Measurements from ENCODE around the gene MFSD6.
"Not testable (repeated sequence)": the region's sequence is repeated elsewhere in the genome, so short reads cannot be mapped to it uniquely, and the experiment has no call there.

MFSD6 gene

DNA sequence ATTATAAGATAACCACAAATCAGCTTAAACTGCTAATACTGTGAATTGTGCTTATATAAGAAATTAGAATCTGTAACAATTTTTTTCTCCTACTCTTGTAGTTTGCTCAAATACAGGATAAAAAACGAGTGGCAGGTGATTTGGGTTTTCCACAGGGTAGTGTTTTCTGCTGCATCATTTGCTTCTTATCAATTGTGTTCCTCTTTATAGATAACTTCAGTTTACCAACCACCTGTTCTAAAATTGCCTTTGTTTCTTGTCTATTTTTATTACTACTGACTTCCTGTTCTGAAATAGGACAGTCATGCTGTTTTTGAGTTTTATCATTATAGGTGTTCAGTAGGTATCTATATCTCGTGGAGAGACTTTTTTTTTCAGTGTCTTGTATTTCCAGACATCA lies 56.9 kb downstream of the MFSD6 start:
- Histone ChIP-seq H3K4me3 (ENCODE audit: control insufficient read depth in 1 of 7, extremely low read depth in 1 of 7, insufficient read depth in 4 of 7, low read depth in 2 of 7, low read length in 6 of 7) (no peak overlapping the region), H3K4me1 (ENCODE audit: control extremely low read depth in 1 of 4, control insufficient read depth in 4 of 4, insufficient read depth in 4 of 4, low read length in 3 of 4) (peaks cover 8 to 42% (median 32%) of the 10 kb centered on the region in 4 experiments), H3K9me3 (ENCODE audit: control extremely low read depth in 1 of 5, control insufficient read depth in 4 of 5, insufficient read depth in 2 of 5, low read depth in 1 of 5, low read length in 4 of 5) (no peaks in the 10 kb centered on the region), H3K27me3 (replicated peaks in 2 of 5; ENCODE audit: control insufficient read depth in 4 of 5, insufficient read depth in 5 of 5, low read length in 4 of 5) (no peaks in the 10 kb centered on the region), H3K36me3 (ENCODE audit: control insufficient read depth in 4 of 4, insufficient read depth in 4 of 4, low read length in 3 of 4) (peaks cover 0 to 8% (median 3%) of the 10 kb centered on the region in 4 experiments), H3K27ac (ENCODE audit: insufficient read depth in 1 of 2, low read depth in 1 of 2, low read length in 2 of 2, poor library complexity in 1 of 2, severe bottlenecking in 2 of 2) (no peak overlapping the region)
- POLR2A ChIA-PET: no interaction called here
- DNase-seq: peak in 2 of 3 donors; percentile 35 to 55
- WGBS (ENCODE audit: insufficient coverage): no CpG with 5 or more reads among the region's 2 CpGs
- CTCF ChIA-PET: no interaction called here

DNA sequence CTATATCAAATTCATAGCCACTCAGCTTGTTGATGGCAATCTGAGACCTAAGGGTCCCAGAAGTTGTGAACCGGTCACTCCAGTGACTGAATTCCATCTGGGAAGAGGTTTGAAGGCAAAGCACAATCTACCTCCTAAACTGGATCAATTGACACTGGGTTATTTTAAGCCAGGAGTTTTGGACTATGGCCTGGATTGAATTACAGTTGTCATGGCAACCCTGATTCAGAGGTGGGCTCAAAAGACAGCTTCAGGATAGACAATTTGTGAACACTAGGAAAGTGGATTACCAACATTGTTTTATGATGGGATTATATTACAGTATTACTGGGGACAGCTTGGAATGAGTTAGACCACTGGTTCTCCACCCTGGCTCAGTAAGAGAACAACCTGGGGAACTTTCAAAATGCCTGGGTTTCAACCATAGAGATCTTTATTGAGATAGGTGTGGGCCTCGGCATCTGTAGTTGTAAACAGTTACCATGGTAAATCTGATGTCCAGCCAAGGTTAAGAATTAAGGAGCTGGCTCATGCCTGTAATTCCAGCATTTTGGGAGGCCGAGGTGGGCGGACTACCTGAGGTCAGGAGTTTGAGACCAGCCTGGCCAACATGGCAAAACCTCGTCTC lies 58.8 kb downstream of the MFSD6 start:
- POLR2A ChIA-PET: no interaction called here
- Histone ChIP-seq H3K27me3 (replicated peaks in 2 of 5; ENCODE audit: control insufficient read depth in 4 of 5, insufficient read depth in 5 of 5, low read length in 4 of 5) (no peaks in the 10 kb centered on the region), H3K4me3 (ENCODE audit: control insufficient read depth in 1 of 7, extremely low read depth in 1 of 7, insufficient read depth in 4 of 7, low read depth in 2 of 7, low read length in 6 of 7) (no peak overlapping the region), H3K9me3 (ENCODE audit: control extremely low read depth in 1 of 5, control insufficient read depth in 4 of 5, insufficient read depth in 2 of 5, low read depth in 1 of 5, low read length in 4 of 5) (peaks cover 0 to 3% (median 0%) of the 10 kb centered on the region in 5 experiments), H3K4me1 (ENCODE audit: control extremely low read depth in 1 of 4, control insufficient read depth in 4 of 4, insufficient read depth in 4 of 4, low read length in 3 of 4) (peaks cover 12 to 48% (median 38%) of the 10 kb centered on the region in 4 experiments), H3K27ac (ENCODE audit: insufficient read depth in 1 of 2, low read depth in 1 of 2, low read length in 2 of 2, poor library complexity in 1 of 2, severe bottlenecking in 2 of 2) (peak overlapping the region in 1 of 2 experiments; percentile 44), H3K36me3 (ENCODE audit: control insufficient read depth in 4 of 4, insufficient read depth in 4 of 4, low read length in 3 of 4) (peaks cover 0 to 9% (median 4%) of the 10 kb centered on the region in 4 experiments)
- WGBS (ENCODE audit: insufficient coverage): 90% methylated on average over 5 of the region's 5 CpGs
- no peak for DNase-seq
- CTCF ChIA-PET: interaction anchor here (0.8 to 1.3 kb wide), 3 partner anchors 34 to 63 kb away, joined by 3 to 4 read pairs (median 3); no protein-coding TSS in a partner anchor

DNA sequence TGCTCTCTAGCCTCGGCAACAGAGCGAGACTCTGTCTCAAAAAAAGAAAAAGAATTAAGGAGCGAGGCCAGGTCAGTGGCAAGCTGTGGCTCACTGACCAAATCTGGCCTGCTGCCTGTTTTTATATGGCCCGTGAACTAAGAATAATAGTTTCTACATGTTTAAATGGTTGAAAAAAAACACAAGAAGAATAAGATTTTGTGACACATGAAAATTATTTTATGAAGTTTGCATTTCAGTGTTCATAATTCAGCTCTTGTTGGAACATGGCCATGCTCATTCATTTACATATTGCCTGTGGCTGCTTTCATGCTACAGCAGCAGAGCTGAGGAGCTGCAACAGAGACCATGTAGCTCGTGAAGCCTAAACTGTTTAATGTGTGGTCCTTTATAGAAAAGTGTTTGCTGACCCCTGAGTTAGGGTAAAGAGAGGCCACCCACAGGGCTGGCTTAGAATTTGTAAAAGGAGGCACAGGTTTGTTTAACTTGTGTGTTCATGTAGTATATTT lies 59.5 kb downstream of the MFSD6 start:
- ChIA-PET POLR2A (interaction anchor here (0.6 kb wide), 1 partner anchor 48 kb away, joined by 3 read pairs; no protein-coding TSS in a partner anchor), CTCF (interaction anchor here (0.8 to 1.3 kb wide), 3 partner anchors 35 to 62 kb away, joined by 3 to 4 read pairs (median 3); no protein-coding TSS in a partner anchor)
- 61% methylated on average over 5 of the region's 5 CpGs for WGBS (ENCODE audit: insufficient coverage)
- peak overlapping the region in 1 of 2 experiments; percentile 95 for H3K27ac ChIP-seq (ENCODE audit: insufficient read depth in 1 of 2, low read depth in 1 of 2, low read length in 2 of 2, poor library complexity in 1 of 2, severe bottlenecking in 2 of 2)
- H3K9me3 ChIP-seq (ENCODE audit: control extremely low read depth in 1 of 5, control insufficient read depth in 4 of 5, insufficient read depth in 2 of 5, low read depth in 1 of 5, low read length in 4 of 5): peaks cover 0 to 3% (median 0%) of the 10 kb centered on the region in 5 experiments
- H3K4me1 ChIP-seq (ENCODE audit: control extremely low read depth in 1 of 4, control insufficient read depth in 4 of 4, insufficient read depth in 4 of 4, low read length in 3 of 4): peaks cover 12 to 48% (median 38%) of the 10 kb centered on the region in 4 experiments
- no peaks in the 10 kb centered on the region for H3K27me3 ChIP-seq (replicated peaks in 2 of 5; ENCODE audit: control insufficient read depth in 4 of 5, insufficient read depth in 5 of 5, low read length in 4 of 5)
- no peak overlapping the region for H3K4me3 ChIP-seq (ENCODE audit: control insufficient read depth in 1 of 7, extremely low read depth in 1 of 7, insufficient read depth in 4 of 7, low read depth in 2 of 7, low read length in 6 of 7)
- peak in 2 of 3 donors; percentile 33 to 44 for DNase-seq
- H3K36me3 ChIP-seq (ENCODE audit: control insufficient read depth in 4 of 4, insufficient read depth in 4 of 4, low read length in 3 of 4): peaks cover 0 to 8% (median 4%) of the 10 kb centered on the region in 4 experiments

DNA sequence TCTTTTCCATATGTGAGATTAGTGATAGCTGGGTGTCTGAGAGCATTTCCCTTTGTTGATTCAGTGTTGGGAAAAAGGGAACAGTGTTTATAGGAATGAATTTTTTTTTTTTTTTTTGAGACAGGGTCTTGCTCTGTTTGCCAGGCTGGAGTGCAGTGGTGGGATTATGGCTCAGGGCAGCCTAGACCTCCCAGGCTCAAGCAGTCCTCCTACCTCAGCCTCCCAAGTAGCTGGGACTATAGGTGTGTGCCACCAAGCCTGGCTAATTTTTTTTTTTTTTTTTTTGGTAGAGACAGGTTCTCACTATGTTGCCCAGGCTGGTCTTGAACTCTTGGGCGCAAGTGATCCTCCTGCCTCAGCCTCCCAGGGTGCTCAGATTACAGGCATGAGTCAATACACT lies 60.2 kb downstream of the MFSD6 start:
- peaks cover 12 to 48% (median 38%) of the 10 kb centered on the region in 4 experiments for H3K4me1 ChIP-seq (ENCODE audit: control extremely low read depth in 1 of 4, control insufficient read depth in 4 of 4, insufficient read depth in 4 of 4, low read length in 3 of 4)
- H3K4me3 ChIP-seq (ENCODE audit: control insufficient read depth in 1 of 7, extremely low read depth in 1 of 7, insufficient read depth in 4 of 7, low read depth in 2 of 7, low read length in 6 of 7): peak overlapping the region in 1 of 7 experiments; percentile 28
- WGBS (ENCODE audit: insufficient coverage): no CpG with 5 or more reads among the region's 1 CpG
- H3K27ac ChIP-seq (ENCODE audit: insufficient read depth in 1 of 2, low read depth in 1 of 2, low read length in 2 of 2, poor library complexity in 1 of 2, severe bottlenecking in 2 of 2): peak overlapping the region; percentile 95
- not testable (repeated sequence) for DNase-seq; H3K27me3 ChIP-seq (replicated peaks in 2 of 5; ENCODE audit: control insufficient read depth in 4 of 5, insufficient read depth in 5 of 5, low read length in 4 of 5); H3K9me3 ChIP-seq (ENCODE audit: control extremely low read depth in 1 of 5, control insufficient read depth in 4 of 5, insufficient read depth in 2 of 5, low read depth in 1 of 5, low read length in 4 of 5); H3K36me3 ChIP-seq (ENCODE audit: control insufficient read depth in 4 of 4, insufficient read depth in 4 of 4, low read length in 3 of 4)
- ChIA-PET POLR2A (interaction anchor here (0.6 kb wide), 1 partner anchor 49 kb away, joined by 3 read pairs; no protein-coding TSS in a partner anchor), CTCF (interaction anchor here (0.8 to 1.2 kb wide), 2 partner anchors 33 to 61 kb away, joined by 3 to 4 read pairs; no protein-coding TSS in a partner anchor)

DNA sequence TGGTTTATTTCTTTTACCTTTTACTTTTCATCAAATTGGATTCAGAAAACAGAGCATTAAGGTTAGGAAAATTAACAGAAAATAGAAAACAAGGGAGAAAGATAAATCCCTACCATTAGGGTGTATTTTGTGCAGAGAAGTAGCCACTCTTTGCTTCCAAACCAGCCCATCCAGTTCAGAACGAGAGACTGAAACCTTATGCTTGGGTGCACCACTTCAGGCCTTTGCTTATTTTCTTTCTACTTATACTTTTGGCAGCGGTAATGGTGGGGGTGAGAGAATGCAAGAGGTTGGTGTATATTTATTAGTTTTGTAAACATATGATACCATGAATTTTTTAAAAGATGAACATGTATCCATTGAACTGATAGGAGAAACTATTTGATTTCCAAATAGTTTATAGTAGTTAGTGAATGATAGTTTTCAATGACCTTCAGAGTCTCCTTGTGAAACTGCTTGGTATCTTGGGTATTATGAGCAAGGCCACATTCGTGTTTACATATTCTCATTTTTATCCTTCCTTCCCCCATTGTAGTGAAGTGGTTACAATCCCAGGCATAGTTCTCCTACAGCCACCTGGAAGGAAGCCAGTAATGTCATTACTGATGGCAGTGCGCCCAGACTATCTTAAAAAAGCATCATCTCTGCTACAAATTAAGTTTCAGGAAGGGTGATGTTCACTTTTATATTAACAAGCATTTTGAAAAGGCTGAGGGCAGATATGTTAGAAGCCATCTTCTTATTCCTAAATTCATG lies 60.8 kb downstream of the MFSD6 start:
- Histone ChIP-seq H3K4me3 (ENCODE audit: control insufficient read depth in 1 of 7, extremely low read depth in 1 of 7, insufficient read depth in 4 of 7, low read depth in 2 of 7, low read length in 6 of 7) (peak overlapping the region in 2 of 7 experiments; percentile 39 to 58), H3K27ac (ENCODE audit: insufficient read depth in 1 of 2, low read depth in 1 of 2, low read length in 2 of 2, poor library complexity in 1 of 2, severe bottlenecking in 2 of 2) (peak overlapping the region; percentile 95), H3K4me1 (ENCODE audit: control extremely low read depth in 1 of 4, control insufficient read depth in 4 of 4, insufficient read depth in 4 of 4, low read length in 3 of 4) (peaks cover 12 to 46% (median 38%) of the 10 kb centered on the region in 4 experiments), H3K36me3 (ENCODE audit: control insufficient read depth in 4 of 4, insufficient read depth in 4 of 4, low read length in 3 of 4) (peaks cover 0 to 8% (median 2%) of the 10 kb centered on the region in 4 experiments), H3K27me3 (replicated peaks in 2 of 5; ENCODE audit: control insufficient read depth in 4 of 5, insufficient read depth in 5 of 5, low read length in 4 of 5) (no peaks in the 10 kb centered on the region), H3K9me3 (ENCODE audit: control extremely low read depth in 1 of 5, control insufficient read depth in 4 of 5, insufficient read depth in 2 of 5, low read depth in 1 of 5, low read length in 4 of 5) (peaks cover 0 to 3% (median 0%) of the 10 kb centered on the region in 5 experiments)
- DNase-seq: peak; percentile 88 to 95 (median 92)
- 100% methylated on average over 1 of the region's 4 CpGs for WGBS (ENCODE audit: insufficient coverage)
- ChIA-PET POLR2A (interaction anchor here (1.2 kb wide), 1 partner anchor 62 kb away, joined by 7 read pairs; no protein-coding TSS in a partner anchor), CTCF (interaction anchor here (0.8 to 2.2 kb wide), 2 partner anchors 33 to 48 kb away, joined by 3 to 6 read pairs; no protein-coding TSS in a partner anchor)

DNA sequence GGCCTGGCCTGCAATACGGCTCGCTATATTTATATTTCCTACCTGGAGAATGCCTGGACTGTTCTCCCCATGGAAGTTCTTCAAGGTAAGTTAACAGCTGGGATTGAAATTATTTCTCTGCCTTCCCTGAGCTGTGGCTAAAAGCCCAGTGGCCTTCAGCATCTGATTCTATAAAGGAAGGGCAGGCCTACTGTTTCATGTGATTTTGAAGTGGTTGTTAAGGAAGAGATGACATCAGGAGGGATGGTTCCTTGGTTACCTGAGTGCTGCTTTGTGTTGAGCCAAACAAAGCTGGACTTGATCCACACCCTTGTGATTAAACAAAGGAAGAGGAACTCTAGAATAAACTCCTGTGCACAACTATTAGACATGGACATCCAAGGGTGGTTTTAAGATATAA lies 61.6 kb downstream of the MFSD6 start:
- POLR2A ChIA-PET: interaction anchor here (0.7 to 1.2 kb wide), 2 partner anchors 63 to 179 kb away, joined by 3 to 7 read pairs; partner anchors contain the start of gene NAB1
- peaks cover 12 to 38% (median 34%) of the 10 kb centered on the region in 4 experiments for H3K4me1 ChIP-seq (ENCODE audit: control extremely low read depth in 1 of 4, control insufficient read depth in 4 of 4, insufficient read depth in 4 of 4, low read length in 3 of 4)
- peak; percentile 91 to 96 (median 94) for DNase-seq
- CTCF ChIA-PET: interaction anchor here (0.8 to 2.2 kb wide), 8 partner anchors 9 to 86 kb away, joined by 3 to 8 read pairs (median 5); no protein-coding TSS in a partner anchor
- no CpG with 5 or more reads among the region's 2 CpGs for WGBS (ENCODE audit: insufficient coverage)
- peaks cover 0 to 3% (median 0%) of the 10 kb centered on the region in 5 experiments for H3K9me3 ChIP-seq (ENCODE audit: control extremely low read depth in 1 of 5, control insufficient read depth in 4 of 5, insufficient read depth in 2 of 5, low read depth in 1 of 5, low read length in 4 of 5)
- H3K27me3 ChIP-seq (replicated peaks in 2 of 5; ENCODE audit: control insufficient read depth in 4 of 5, insufficient read depth in 5 of 5, low read length in 4 of 5): no peaks in the 10 kb centered on the region
- peaks cover 0 to 8% (median 2%) of the 10 kb centered on the region in 4 experiments for H3K36me3 ChIP-seq (ENCODE audit: control insufficient read depth in 4 of 4, insufficient read depth in 4 of 4, low read length in 3 of 4)
- peak overlapping the region; percentile 95 for H3K27ac ChIP-seq (ENCODE audit: insufficient read depth in 1 of 2, low read depth in 1 of 2, low read length in 2 of 2, poor library complexity in 1 of 2, severe bottlenecking in 2 of 2)
- peak overlapping the region in 2 of 7 experiments; percentile 39 to 58 for H3K4me3 ChIP-seq (ENCODE audit: control insufficient read depth in 1 of 7, extremely low read depth in 1 of 7, insufficient read depth in 4 of 7, low read depth in 2 of 7, low read length in 6 of 7)
